GM18867 (cell line): ENCODE measurements around the gene IQCH.

Experiments used
- ATAC-seq: cut with Tn5 transposase; IDR thresholded peaks from one replicate; pipeline ENCODE4 v1.9.1; 2021; ENCODE audit warnings: mild to moderate bottlenecking, moderate library complexity; ENCODE audit not compliant: unreplicated experiment

IQCH gene

DNA sequence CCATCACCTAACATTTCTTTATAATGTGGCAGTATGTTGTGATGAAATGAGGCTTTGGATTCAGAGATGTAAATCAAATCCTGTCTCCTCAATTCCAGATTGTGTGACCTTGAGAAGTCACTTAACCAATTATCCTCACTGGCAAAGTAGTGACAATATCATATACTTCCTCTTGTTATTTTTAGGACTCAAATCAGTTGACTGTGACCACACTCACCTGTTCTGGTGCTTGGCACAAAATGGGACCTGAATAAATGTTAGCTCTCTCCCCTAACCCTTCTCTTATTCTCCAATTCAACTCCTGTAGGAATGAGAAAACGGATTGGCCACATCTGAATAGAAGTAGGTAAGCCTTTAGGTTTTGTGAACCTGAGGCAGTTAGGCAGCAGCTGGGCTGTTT lies 42.1 kb downstream of the IQCH start:
- ATAC-seq = no peak

DNA sequence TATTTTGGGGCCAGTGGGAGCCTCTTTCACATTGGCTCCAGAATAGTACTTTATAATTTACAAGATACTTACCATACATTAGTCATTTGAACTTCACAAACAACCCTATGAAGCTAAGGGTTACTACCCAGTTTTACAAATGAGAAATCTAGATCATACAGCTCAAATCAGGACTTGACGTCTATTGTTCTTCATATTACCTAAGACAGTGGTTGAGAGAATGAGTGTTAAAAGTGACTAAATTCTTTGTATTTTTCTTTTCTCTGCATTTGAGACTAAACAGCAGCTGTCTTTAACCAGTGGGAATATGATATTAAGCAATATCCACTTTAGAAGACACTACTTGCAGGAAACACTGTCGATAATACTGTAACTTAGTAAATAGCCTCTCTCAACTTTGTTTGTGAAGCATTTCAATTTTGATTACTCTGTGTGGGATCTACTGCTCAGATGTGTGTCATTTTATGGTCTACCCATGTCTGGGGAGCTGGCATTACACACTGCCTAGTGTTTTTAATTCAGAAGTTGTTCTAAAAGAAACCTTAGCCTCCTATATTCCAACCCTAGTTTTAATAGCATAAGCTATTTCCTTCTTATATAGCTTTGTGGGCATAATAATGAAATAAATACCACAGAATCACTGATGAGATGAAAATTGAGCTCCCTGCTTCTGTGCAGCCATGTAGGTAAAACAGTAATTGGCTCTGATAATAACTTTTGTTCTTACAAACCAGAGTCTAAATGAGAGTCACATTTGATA lies 45.9 kb downstream of the IQCH start:
- no peak for ATAC-seq

DNA sequence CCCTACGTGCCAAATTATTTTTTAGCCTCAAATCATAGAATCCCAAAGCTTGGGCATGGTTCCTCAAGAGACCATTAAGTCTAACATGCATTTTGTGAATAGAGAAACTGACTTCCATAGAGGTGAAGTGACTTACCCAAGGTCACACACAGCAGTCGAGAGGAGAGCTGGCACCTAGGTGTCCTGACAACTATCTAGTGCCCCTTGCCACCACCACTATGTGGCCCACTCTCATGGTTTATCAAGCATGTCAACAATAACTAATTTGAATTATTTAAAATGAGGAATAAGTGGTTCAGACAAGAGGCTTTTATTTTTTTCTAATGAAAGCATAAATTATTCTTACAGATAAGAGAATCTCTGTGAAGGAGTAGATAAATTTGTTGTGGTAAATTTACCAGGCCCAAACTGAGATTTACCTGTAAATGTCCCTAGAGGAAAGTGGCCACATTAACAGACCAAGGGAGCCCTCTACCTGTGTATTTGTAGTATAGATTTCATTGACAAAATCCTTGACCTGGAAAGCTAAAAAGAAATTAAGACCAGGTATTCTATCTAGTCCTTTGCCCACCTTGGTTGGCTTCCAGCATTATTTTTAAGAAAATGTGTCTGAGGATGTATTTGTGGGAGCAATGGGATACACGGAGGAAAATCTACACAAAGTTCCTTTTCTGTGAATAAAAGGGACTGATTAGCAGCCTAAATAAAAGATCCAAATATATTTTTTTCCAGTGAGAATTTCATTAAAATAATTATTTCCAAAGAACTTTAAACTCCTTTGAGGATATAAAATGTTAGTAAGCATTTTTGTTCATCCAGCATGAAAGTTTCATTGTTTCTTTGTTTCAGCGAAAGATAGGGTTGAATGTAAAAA lies 49.1 kb downstream of the IQCH start:
- ATAC-seq = no peak

DNA sequence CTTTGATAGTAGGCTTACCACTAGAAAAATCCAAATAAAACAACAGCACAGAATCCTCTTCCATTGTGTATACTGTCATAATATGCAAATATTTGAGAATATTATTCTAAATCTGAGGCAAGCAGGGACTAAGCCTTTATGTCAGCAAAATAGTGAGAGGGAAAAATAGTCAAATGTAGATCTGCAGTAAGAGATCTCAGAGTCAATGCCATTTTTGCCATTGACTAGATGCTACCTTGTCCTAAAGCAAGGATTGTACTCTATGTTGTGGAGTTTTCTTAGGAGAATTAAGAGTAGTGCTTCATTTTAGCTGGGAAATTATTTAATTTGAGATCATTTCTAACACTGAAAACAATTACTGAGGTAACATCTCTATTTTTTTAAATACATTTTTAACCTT lies 50.2 kb downstream of the IQCH start:
- no peak for ATAC-seq

DNA sequence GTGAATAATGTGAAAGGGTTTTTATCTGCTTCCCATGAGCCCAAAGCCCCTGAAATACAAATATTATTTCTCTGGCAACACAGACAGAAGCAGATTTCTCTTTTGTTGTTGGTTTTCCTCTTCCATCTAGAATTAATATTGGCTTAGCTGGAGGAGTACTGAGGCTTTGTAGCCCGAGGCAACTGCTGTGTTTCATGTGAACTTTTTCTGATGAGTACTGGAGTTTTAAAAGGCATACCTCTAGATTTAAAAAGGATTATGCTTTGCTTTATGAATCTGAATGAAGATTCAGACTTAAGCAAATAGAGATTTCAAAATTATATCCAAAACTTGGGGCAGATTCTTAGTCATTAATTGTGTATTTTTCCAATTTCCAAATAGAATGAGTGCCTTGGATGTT lies 50.9 kb downstream of the IQCH start:
- ATAC-seq = no peak

DNA sequence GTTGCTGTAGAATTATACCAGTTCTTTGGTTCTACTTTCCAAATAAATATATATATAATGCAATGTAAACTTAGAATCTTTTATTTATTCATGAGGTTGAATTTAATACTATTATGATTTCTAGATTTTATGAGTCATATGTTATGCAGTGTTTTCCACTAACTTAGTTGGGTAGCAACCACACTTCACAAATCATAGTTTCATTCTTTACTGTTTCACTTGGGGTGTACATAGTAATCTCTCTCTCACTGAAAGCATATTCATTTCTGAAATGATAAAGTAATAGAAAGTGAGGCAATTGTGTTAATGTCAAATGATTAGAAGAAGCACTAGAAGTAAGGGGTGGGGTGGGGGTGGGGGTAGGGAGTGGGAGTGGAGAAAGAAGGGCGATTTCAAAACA lies 52.6 kb downstream of the IQCH start:
- no peak for ATAC-seq

DNA sequence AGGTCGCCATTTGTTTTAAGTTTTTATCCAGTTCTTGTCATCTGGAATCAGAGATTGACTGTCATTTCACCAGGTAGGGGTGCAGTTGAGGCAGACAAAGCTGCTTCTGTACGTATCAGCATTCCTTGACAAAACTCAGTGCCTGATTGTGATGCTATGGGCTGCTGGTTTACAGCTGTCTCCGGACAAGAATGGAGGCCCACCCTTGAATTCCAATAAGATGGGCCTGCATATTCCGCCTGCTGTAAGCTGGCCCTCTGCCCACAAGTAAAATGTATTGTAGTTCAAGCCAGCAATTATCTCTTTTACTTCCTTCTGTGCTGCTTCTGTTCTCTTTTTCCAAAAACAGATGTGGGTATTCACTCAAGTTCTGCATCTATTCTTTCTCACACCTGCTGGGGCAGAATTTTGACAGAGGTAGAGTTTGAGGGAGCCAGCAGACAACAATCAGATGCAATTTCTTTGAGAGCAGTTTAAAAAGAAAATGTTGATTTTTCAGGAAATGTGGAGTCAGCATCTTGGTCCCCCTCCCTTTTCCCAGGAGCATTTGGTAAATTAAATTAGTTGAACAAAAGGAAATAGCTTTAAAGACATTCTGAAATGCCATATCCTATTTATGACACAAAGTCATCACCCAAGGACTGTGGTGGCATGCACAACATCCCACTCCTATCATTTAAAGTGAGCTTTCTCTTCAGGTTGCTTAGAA lies 53.5 kb downstream of the IQCH start:
- ATAC-seq = no peak

DNA sequence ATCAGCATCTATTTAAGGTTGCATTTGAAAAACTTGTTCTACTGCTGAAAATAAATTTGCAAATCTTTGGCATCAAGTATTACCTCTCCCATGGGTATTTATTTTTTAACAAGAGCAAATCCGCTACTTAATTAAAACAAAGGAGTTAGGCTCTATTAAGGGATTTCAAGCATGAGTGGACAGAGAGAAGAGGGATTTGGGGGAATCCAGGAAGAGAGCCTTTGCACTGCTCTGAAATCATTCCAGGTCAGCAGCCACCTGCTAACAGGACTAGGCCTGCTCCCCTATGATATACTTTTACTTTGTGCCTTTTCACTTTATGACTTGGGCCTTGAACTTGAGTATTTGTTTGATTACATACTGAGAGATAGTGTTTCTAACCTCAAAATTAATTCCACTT lies 57.1 kb downstream of the IQCH start:
- ATAC-seq = no peak

DNA sequence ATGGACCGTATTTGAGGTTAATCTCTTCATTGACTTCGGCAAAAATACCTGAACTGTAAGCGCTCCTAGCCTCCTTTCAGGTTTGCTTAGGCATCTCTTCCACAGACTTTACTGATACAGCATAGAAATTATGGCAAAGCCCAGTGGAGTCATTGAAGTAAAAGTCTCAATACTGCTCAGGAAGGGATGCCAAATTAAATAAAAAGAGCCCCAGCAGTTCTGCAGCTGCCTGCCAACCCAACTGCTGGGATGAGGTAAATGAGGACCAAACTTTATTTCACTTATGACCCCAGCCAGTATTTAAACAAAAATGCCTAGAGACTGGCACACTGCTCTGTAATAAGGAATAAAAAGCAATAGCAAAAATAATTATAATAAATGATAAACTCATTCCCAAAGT lies 65.4 kb downstream of the IQCH start:
- ATAC-seq = no peak

DNA sequence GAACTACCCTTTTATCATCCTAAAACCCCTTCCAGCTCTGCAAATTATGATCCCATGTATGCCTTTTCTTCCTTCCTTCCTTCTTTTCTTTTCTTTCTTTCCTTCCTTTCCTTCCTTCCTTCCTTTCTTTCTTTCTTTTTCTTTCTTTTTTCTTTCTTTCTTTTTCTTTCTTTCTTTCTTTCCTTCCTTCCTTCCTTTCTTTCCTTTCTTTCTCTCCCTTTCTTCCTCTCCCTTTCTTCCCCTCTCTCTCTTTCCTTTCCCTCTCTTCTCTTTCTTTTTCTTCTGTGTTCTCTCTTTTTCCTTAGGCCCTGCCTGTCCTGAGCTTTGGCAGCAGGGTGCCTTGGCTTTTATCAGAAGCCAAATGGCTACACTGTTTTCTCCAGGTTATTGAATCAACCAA lies 66.8 kb downstream of the IQCH start:
- ATAC-seq = no peak

DNA sequence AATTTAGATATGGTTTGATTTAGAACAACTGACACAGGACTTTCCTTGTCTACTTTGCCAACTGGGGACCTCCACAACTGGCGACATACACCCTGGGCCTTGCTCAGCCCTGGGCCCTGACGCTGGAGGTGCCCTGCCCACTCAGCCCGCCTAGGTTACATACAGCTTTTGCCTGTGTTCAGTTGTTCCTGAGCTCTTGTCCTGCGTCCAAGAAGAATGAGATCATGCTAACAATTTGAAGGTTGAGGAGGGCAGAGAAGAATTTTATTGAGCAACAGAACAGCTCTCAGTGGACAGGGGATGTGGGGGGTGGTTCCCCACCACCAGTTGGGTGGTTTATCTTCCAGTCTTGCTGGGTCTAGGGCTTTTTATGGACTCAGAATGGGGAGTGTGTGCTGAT lies 67.9 kb downstream of the IQCH start:
- ATAC-seq = no peak

DNA sequence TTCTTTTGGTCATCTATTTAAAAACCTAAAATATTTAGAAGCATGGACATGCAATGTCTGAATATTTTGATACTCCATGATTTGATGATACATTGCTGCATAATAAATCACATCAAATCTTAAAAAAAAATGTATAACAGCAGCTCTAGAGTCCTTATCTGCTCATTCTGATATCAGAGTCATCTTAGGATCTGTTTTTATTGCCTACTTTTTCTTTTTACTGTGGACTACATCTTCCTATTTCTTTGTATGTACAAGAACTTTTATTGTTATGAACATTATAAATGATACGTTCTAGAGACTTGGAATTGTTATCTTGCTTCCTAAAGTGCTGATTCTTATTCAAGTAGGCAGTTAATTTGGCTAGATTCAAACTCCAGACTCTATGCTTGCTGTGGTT lies 72.7 kb downstream of the IQCH start:
- ATAC-seq = no peak

DNA sequence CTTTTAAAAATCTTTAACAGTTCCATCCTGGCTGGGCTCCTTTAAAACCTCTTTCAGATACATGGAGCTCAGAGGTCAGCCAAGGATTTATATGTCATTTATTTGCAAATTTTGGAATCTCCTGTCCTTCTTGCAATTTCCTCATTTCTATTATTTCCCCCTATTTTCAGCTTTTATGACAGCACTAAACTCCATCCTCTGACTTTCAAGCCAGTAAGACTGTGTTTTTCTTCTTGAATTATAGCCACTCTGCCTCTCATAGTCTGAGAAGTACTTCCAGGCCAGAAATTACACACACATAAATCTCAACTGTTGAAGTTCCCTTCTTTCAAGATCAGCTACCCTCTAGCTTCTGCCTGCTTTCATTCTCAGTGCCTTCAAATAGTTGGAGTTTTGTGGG lies 73.2 kb downstream of the IQCH start:
- ATAC-seq = no peak

DNA sequence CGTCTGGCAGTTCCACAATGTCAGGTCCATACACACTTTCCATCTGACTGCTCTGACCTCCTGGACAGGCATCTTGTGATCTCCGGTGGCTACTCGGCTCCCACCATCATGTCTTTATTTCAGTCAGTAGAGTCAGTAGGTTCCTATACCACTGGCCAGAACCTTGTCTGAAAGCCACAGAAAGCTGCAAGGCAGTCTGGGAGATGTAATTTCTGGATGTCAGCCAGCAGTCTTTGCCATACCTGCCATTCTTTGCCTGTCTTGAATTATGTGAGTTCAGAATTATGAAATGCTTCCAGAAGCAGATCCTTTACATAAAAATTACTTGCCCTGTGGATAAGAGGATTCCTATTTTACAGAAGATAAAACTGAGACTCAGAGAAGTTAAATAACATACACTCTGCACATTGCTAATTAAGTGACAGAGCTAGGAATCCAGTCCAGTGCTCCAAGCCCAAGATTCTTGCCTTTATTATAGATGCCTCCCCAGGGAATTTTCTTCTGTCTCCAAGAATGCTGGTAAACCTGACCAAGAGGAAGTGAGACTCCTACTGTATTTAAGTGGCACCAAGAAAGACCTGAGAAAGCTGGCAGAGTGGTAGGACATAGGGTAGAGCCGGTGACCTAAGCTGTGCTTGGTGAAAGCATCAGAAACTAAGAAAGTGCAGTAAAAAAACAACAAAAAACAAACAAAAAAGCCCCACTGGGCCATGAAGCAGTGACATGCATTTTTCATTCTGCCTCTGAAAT lies 75.6 kb downstream of the IQCH start:
- no peak for ATAC-seq

DNA sequence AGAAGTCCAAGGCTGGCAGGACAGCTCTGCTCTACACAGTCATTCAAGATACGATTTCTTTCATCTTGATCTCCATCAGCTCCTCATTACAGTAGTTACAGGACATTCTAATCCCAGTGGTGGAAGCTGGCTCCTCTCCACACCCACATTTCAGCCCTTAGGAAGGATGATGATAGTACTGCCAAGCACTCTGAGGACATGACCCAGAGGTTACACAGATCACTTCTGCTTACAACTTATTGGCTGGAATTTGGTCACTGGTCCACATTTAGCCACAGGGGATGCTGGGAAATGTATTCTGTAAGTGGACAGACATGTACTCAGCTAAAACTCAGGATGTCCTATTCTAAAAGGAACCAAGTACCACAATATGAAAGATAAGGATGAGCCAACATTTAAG lies 77.1 kb downstream of the IQCH start:
- ATAC-seq = no peak

DNA sequence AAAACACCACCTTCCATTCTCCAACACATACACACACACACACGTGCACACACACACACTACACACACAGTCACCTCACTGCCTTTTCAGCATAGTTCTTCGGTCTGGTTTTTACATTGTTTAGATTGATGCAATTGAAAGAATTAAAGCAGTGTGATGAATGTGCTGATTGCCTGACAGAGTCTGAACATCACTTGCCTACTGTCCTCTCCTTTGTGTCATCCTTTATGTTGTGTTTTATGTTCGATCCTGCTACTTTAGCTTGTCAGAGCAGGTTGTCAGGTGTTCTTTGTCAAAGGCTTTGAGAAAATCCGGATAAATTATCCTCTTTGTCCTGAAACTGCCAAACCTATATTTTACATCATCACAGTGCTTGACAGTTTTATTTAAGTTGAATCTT lies 80.4 kb downstream of the IQCH start:
- no peak for ATAC-seq

DNA sequence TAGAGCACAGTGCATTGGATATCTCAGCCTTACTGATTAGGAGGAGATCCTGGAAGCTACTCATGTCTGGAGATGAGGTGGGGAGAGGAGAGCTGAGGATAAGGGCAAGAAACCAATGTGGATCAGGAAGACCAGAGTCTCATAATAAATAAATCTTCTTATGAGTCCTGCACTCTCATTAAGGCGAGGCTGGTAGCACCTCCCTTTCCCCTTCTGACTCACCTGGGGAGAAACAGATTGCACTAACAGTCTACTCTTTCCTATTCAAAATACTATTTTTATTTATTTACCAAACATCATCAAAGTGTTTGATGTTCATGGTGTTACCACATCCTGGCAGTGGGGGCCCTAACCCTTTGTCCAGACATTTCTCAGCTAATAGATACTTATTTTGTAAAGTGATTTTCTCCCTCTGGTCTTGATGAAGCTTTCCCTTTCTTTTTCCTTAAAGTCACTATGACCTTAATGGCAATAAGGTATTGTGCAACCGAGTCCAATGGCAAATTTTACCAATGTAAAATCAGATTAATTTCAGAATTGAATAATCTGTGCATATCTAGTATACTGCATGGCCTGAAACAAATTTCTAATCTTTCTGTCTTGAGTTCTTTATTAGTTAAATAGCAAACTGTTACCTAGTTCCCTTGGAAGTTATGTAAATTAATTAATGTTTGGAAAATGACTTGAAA lies 81.1 kb downstream of the IQCH start:
- no peak for ATAC-seq

DNA sequence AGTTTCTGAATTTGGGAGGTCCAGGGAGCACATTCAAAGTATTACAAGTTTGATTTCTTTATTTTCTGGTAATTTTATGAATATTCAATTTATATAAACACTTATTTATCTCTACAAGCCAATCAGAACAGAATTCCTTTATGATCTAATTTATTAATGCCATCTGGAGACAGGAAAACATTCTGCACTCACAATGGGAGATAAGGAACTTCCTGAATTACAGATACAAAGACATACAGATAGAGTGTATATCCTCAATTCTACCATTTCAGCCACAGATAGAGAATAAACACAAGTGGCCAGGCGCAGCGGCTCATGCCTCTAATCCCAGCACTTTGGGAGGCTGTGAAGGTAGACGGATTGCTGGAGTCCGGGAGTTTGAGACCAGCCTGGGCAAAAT lies 86.0 kb downstream of the IQCH start:
- ATAC-seq = no peak

DNA sequence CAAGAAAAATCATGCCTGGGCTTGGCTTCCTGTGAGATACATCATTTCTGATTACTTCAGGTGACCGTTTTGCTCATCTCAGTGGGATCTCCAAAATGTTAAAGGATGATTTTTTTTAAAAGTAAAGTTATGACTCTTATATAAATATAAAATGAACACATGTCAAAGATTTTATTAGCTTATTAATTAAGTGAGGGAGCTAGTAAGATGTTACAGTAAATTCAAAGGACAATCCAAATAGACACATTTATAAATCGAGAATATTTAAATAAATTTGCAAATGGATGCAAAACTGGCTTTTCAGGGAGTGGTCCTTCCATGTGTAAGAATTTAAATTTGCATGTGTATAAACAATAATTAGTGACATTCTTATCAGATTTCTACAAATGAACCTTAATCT lies 87.0 kb downstream of the IQCH start:
- ATAC-seq = no peak

DNA sequence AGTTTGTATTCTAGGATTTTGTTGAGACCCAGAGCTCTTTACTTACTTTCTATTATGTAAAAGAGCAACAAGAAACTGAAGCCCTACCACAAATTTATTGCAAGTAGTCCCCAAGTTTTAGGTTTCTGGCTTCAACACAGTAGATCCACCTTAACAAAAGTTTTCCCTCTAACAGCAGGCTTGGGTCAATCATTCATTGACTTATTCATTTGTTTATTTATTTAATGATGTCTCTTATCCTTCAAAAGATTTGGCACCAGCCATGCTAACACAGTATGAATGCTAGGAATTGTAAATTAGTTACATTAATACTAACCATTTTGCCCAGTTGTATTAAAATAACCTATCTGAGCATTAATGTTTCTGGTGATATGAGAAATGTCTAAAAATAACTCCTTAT lies 88.6 kb downstream of the IQCH start:
- no peak for ATAC-seq

DNA sequence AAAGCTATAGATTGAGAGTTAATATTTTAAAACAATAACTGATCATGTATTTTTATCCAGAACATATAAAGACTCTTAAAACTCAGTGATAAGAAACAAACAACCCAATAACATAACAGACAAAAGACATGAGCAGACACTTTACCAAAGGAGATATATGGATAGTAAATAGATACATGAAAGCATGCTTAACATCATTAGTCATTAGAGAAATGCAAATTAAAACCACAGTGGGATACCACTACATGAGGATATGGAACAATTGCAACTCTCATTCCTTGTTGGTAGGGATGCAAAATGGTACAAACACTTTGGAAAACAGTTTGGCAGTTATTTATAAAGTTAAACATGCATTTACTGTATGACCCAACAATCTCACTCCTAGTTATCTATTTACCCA lies 95.0 kb downstream of the IQCH start:
- no peak for ATAC-seq
